SH-SY5Y (cell line): ENCODE data around the gene IGF2BP2.

ENCODE experiments used
- GATA2 ChIP-seq: IDR thresholded peaks from 2 replicates; pipeline ENCODE4 v1.6.1; 2011; ENCODE audit warnings: mild to moderate bottlenecking, low read depth, low read length
- GATA3 ChIP-seq: IDR thresholded peaks from 2 replicates; pipeline ENCODE4 v1.6.1; 2011; ENCODE audit warnings: low read depth, mild to moderate bottlenecking, low read length, moderate library complexity

DNA sequence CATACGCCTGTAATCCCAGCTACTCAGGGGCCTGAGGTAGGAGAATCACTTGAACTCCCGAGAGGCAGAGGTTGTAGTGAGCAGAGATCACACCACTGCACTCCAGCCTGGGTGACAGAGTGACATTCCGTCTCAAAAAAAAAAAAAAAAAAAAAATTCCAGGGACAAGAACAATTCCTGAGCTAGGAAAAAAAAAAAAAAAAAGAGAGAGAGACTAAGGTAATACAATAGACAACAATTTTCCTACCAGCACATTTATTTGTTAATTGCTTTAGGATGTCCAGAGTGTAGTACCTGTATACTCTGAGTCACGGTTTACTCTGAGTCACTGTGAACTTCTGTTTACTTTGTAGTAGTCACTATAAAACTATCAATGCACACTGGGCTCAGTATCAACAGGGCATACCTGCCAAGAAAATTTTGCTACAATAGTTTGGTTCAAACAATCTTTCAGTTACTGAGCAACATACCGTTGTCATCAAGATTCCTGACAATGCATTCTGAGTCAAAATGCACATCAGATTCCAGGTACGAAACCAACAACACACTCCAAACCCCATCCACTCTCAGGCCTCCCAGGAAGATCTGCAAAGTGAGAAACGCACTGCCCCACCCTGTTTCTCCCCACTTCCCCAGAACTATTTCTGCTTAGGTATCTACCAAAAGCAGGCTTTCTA, 28.3 kb downstream of the IGF2BP2 start:
- TF ChIP-seq GATA2 = no peak
- no peak for TF ChIP-seq GATA3
